A172 (cell line): ENCODE data around the gene NSG1. TPM values are rescaled to one million over a fixed set of nuclear protein-coding genes. Genes with fewer than 3 reads are reported as not detected.

Source experiments
- DNase-seq: peaks from one replicate; pipeline ENCODE4 v3.0.0-alpha.2; 2015; ENCODE audit warnings: low spot score
- total RNA-seq: library from RNA; depleted of rRNA; stranded (reverse); fragments of >200 nt; shearing (Covaris generic); gene quantifications from 2 replicates; pipeline ENCODE4 v1.2.3, GENCODE V29; 2014

Gene NSG1
- total RNA-seq, 1 experiment from 2014 or later = 9.2 TPM

- no peak for DNase-seq
Observed at GRCh38 chr4:4395849-4396627, 9.1 kb downstream of the NSG1 start.

GRCh38 chr4:4396628-4397440 lies 9.9 kb downstream of the NSG1 start:
- DNase-seq = no peak

DNA sequence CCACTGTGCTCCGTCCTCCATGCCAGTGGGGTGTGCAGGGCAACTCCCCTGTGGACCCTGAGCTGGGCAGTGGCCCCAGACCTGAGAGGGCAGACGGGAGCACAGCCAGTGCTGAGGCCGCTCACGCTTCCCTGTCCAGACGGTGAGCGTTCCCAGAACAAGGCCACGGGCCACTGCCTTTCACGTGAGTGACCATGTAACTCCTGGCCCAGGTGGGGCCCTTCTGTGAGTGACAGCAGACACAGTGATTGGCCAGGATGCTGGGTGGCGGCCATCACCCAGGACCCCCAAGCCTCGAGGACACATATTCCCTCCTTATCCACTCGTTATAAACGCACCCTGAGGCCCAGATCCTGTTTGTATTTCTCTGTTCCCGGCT lies 10.5 kb downstream of the NSG1 start:
- DNase-seq = no peak

DNA sequence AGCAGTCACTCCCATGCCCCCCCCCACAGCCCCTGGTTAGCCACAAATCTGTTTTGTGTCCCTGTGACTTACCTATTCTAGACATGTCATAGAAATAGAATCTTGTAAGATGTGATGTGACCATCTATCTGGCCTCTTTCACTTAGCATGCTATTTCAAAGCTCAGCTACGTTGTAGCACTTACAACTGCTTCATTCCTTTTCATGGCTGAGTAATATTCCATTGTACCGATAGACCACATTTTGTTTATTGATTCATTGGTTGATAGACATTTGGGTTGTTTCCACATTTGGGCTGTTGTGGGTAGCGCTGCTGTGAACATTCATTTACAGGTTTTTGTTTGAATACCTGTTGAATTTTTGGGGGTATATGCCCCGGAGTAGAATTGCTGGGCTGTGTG lies 11.5 kb downstream of the NSG1 start:
- no peak for DNase-seq

DNA sequence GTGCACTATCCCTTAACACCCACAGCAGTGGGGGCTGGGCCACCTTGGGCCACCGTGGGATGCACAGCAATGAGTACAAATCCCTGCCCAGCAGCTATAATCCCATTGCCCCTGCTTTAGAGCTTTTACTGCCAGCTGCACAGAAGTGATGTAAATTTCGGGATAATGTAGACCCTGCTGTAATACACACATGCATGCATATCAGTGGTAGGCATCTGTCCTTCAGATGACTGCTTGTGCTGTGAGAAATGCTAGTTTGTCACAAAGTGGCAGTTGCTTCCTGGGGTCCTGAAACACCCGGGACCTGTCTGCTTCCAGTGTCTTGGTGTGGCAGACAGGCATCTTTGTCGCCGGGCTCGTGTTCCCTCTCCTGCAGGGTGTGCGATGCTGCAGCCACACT lies 14.1 kb downstream of the NSG1 start:
- no peak for DNase-seq

DNA sequence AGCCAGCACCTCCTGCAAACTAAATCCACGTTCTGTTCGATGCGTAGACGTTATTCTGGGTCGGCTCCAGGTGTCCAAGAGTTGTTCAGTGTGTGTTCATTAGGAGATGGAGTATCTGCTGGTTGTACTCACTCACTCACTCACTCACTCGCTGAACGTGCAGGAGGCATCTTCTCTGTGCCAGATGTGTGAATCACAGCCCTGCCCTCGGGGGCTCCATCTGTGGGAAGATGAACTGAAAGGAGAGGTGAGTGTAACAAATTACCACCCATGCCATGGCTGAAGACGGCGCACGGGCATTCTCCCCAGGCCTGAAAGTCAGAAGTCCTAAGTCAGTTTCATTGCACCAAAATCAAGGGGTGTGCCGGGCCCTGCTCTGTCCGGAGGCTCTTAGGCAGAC lies 16.1 kb downstream of the NSG1 start:
- DNase-seq = no peak

DNA sequence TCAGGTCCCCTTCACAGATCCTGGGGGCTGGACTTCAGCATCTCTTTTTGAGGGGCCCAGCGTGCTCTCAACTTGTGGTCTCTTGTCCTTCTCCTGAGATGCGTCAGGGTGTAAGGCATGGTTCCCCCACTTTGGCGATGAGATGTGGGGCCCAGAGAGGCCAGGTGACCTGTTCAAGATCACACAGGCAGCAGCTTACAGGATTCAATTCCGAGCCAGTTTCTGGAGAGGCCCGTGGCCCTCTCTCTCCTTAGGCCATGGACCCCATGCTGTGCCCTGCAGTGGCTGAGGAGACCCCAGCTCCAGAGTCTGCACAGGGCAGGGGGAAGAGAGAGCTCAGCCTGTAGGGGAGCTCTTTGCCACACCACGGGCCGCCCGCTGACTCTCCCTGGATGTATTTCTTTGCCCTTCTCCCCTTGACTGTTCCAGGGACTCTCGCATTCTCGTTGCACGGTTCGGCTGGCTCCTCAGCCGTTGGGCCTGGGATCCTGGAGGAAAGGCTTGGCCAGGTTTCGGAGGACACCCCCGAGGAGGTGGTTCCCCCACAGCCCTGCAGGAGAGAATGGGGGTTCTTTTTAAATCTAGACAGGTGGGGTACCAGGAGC lies 18.6 kb downstream of the NSG1 start:
- no peak for DNase-seq

DNA sequence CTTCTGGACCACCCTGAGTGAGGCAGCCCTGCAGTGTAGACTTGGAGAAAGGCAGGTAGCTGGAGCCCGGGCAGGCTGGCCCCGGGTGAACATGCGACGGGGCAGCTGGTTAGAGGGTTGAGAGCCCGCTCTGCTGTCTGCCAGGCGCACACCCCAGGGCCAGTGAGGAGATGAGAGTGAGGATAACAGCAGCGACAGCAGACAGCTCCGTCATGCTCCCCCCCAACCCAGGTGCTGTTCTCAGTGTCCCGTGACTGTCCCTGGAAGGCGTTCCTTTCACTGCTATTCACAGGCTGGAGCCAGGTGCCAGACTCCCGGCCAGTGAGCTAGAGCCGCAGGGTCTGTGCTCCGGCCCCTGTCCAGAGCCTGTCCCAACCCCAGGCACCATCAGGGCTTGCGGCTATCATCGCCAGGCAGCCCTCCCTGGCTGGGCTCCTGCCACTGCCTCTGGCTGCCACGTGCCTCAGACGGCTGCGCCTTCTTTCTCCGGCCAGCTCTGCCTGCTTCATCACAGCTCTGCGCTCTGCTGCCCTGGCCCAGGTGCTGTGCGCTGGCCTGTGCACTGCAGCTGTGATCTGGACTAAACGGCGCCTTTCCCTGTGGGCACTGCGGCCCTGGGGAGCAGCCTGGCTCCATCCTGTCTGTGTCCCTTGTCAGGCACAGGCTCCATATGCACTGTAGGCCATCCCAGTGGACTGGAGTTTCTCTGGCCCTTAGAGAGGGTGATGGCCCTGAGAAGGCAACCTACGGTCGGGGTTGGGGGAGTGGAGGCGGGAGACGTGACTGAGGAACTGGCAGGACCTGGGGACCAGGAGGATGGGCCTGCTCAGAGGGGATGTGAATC lies 19.8 kb downstream of the NSG1 start:
- DNase-seq = no peak

DNA sequence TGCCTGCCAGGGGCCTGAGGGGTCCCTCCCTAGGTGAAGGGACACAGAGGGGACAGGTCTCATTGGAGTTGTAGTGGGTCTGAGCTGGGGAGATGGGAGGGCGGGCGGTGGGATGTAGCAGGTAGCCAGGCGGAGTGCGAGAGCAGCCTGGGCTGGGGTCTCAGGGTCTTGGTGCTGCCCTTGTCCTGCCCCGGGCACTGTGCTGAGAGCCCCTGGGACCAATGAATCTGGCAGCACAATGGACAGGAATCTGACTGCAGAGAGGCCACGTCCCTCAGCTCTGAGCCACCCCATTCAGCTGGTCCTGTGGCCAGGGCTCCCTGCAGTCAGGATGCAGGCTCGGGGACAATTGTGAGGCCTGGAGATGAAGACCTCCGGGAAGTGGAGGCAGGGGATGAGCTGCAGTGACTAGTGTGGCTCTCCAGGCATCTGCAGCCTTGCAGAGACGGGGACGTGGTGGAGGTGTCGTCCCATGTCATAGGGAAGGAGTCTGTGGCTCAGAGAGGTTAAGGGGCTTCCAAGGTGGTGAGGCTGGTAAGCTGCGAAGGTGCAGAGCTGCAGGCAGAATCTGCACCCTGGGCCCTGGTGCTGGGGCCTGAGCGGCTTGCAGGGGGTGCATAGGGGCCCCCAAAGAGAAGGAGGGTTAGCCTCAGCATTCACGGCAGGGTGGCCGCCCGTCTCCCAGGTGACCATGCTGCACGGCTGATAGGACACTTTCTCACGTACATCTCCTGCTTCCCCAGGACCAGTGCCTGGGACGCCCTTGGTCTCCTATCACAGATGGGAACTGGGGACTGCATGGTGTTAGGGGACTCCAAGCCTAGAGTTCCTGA lies 20.6 kb downstream of the NSG1 start:
- no peak for DNase-seq

GRCh38 chr4:4408132-4408523 lies 21.2 kb downstream of the NSG1 start:
- DNase-seq = no peak

DNA sequence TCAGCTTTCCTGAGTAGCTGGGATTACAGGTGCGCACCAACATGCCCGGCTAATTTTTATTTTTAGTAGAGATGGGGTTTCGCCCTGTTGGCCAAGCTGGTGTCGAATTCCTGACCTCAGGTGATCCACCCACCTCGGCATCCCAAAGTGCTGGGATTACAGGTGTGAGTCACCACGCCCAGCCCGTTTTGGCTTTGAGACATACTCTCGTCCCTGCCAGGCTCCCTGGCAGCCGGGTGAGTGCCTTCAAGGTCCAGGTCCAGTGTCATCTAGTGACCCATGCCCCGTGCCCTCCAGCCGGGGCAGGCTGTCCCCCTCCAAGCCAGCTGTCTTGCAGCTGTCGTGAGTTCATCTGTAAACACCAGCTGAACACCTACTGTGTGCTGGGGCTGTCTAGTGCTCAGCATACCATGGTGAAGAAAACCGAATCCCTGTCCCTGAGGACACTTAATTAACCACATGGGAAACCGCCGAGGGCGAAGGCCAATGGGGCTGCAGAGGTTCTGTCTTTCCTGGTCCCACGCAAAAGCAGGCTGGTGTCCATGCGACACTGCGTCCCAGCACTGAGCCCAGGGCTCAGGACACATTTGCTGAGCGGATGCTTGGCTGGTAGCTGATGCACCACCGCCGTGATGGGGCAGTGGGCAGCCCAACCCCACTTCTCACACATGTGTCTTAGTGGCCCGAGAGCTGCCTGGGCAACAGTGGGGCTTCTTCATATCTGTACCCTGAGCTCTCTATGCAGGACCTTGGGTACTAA lies 21.9 kb downstream of the NSG1 start:
- no peak for DNase-seq

- no peak for DNase-seq
Observed at GRCh38 chr4:4409416-4410115, 22.7 kb downstream of the NSG1 start.

DNA sequence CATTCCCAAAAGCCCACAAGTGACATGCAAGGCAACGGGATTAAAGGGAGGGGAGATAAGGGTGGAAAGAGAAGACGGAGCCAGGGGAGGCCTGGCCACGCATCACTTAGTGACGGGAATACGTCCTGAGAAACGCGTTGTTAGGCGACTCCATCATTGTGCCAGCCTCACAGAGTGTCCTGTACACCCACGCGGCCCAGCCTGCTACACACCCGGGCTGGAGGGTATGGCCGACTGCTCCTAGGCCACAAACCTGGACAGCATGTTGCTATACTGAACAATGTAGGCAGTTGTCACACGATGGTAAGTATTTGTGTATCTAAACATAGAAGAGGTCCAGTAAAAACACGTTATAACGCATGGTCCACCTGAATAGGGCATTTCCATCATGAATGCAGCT lies 23.4 kb downstream of the NSG1 start:
- no peak for DNase-seq

DNA sequence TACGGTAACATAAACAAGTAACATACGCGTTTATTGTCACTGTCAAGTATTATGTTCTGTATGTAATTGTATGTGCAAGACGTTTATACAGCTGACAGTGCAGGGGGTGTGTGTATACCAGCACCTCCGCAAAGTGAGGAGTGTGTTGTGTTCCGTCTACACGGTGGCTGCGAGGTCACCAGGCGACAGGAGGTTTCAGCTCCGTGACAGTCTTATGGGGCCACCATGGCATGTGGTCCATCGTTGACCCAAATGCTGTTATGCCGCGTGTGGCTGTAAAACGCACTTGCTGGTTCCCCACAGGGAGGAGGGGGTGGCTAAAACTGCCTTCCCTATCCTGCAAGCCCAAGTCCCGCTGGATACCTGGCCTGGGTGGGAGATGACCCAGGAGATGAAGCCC lies 25.0 kb downstream of the NSG1 start:
- DNase-seq = no peak

DNA sequence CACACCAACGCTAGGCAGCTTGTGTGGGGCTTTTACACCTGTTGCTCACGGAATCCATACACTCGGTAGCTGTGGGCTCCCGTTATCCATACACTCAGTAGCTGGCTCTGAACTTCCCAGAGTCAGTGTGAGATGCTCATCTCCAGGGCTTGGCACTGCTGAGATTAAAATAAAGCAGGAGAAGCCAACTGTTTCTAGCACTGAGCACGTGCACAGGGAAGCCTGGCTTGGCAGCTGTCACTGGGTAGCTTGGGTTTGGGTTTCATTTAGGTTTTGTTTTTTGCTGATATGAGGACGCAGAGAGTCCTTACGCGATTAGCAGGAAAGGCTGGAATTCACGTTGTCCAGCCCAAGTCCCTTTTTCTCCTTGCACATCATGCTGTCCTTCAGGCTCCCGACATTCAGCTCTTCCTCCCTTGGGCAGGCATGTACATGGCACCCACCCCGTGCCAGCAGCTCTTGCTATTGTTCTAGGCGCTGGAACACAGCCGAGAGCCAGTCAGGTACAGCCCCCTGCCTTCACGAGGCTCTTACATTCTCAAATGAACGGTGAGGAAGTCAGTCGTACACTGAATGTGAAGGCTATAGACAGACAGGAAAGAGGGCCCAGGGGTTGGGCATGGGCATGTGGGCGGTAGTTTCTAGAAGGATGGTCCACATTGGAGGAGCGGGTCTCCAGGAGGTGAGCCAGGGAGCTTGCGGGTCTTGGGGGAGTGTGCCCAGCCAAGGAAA lies 25.9 kb downstream of the NSG1 start:
- no peak for DNase-seq

- DNase-seq = no peak
Observed at GRCh38 chr4:4413373-4413725, 26.4 kb downstream of the NSG1 start.

DNA sequence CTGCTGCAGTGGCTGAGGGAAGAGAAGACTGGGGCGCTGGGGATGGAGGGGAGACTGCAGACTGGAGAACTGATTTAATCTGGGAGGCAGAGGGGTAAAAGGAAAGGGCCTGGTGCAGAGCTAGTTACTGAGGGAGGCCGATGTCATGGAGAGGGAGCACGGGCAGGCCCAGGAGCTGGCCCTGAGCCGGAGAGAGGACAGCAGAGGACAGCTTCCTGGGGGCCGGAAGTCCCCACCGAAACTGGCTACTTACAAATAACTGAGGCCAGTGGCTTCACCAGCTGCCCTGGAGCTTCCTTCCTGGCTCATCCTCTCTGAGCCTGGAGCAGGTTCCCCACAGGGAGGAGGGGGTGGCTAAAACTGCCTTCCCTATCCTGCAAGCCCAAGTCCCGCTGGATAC lies 26.9 kb downstream of the NSG1 start:
- DNase-seq = no peak

DNA sequence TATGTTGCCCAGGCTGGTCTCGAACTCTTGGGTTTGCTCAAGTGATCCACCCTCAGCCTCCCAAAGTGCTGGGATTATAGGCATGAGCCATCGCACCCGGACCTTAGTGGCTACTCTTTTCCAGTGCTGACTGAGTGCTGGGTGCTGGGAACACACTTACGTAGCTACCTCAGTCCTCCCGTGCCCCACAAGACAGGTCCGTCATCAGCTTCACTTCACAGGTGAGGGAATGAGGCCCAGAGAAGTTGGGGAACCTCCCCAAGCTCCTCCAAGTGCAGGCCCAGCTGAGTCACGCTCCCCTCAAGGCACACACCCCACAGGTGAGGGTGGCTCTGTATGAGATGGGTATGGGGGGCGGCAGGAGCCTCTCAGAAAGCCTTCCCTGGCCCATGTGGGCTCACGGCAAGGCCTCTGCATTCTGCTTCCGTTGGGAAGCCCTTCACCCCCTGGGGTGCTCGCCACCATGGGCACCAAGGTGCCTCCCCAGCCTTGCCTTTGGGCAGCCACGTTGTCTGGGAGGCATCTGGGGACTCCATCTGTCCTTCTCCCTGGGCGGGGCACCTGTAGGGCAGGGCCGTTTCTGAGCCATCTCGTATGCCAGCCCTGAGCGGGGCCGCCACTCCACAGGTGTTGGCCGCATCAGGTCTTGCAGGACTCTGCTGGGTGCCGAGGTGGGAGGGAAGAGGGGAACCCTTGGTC lies 28.4 kb downstream of the NSG1 start:
- DNase-seq = no peak
